ENCODE measurements around the gene PTP4A1. TPM values are rescaled to one million over a fixed set of nuclear protein-coding genes. Genes with fewer than 3 reads are reported as not detected.

The PTP4A1 gene
- total and polyA plus RNA-seq, 2 experiments from 2014 or later = 18.7 to 62.2 TPM

GRCh38 chr6:63578757-63579156, 6.5 kb downstream of the PTP4A1 start:
- Histone ChIP-seq H3K27me3 (no peaks in the 10 kb centered on the region), H3K9me3 (ENCODE audit: low read depth) (no peaks in the 10 kb centered on the region), H3K4me1 (ENCODE audit: low read depth) (peaks cover 22% of the 10 kb centered on the region), H3K27ac (no peak overlapping the region), H3K4me3 (no peak overlapping the region), H3K36me3 (peaks cover 56% of the 10 kb centered on the region)
- no peak for TF ChIP-seq CTCF (IDR thresholded peaks at IDR 0.05; ENCODE audit: low read depth, low read length)
- no peak for DNase-seq (ENCODE audit: low read depth in 1 of 2, low spot score in 1 of 2)

- DNase-seq (ENCODE audit: low read depth in 1 of 2, low spot score in 1 of 2) = no peak
- Histone ChIP-seq H3K4me1 (ENCODE audit: low read depth) (peaks cover 14% of the 10 kb centered on the region), H3K9me3 (ENCODE audit: low read depth) (no peaks in the 10 kb centered on the region), H3K36me3 (peaks cover 56% of the 10 kb centered on the region), H3K27me3 (no peaks in the 10 kb centered on the region), H3K4me3 (no peak overlapping the region), H3K27ac (no peak overlapping the region)
- TF ChIP-seq CTCF (IDR thresholded peaks at IDR 0.05; ENCODE audit: low read depth, low read length) = no peak
Measured at GRCh38 chr6:63579937-63580703, 7.8 kb downstream of the PTP4A1 start.

GRCh38 chr6:63580704-63580961, 8.4 kb downstream of the PTP4A1 start:
- no peak for DNase-seq (ENCODE audit: low read depth in 1 of 2, low spot score in 1 of 2)
- Histone ChIP-seq H3K36me3 (peaks cover 56% of the 10 kb centered on the region), H3K27ac (no peak overlapping the region), H3K4me1 (ENCODE audit: low read depth) (peaks cover 9% of the 10 kb centered on the region), H3K9me3 (ENCODE audit: low read depth) (no peaks in the 10 kb centered on the region), H3K27me3 (no peaks in the 10 kb centered on the region), H3K4me3 (no peak overlapping the region)
- no peak for TF ChIP-seq CTCF (IDR thresholded peaks at IDR 0.05; ENCODE audit: low read depth, low read length)

- Histone ChIP-seq H3K27me3 (no peaks in the 10 kb centered on the region), H3K4me3 (no peak overlapping the region), H3K9me3 (ENCODE audit: low read depth) (no peaks in the 10 kb centered on the region), H3K4me1 (ENCODE audit: low read depth) (peaks cover under 1% of the 10 kb centered on the region), H3K36me3 (peaks cover 55% of the 10 kb centered on the region), H3K27ac (no peak overlapping the region)
- DNase-seq (ENCODE audit: low read depth in 1 of 2, low spot score in 1 of 2) = no peak
- TF ChIP-seq CTCF (IDR thresholded peaks at IDR 0.05; ENCODE audit: low read depth, low read length) = no peak
Measured at GRCh38 chr6:63581355-63582013, 9.2 kb downstream of the PTP4A1 start.

GRCh38 chr6:63582579-63583231, 10.4 kb downstream of the PTP4A1 start:
- no peak for TF ChIP-seq CTCF (IDR thresholded peaks at IDR 0.05; ENCODE audit: low read depth, low read length)
- Histone ChIP-seq H3K36me3 (peaks cover 44% of the 10 kb centered on the region), H3K27ac (no peak overlapping the region), H3K4me3 (no peak overlapping the region), H3K4me1 (ENCODE audit: low read depth) (no peaks in the 10 kb centered on the region), H3K9me3 (ENCODE audit: low read depth) (no peaks in the 10 kb centered on the region), H3K27me3 (no peaks in the 10 kb centered on the region)
- no peak for DNase-seq (ENCODE audit: low read depth in 1 of 2, low spot score in 1 of 2)
